Activated T-helper 2 cell treated with anti-CD3 and anti-CD28 coated beads, Interferon-gamma antibody, Interleukin-2, Interleukin-4, amounts not matched to agents 10 μg/mL and 5 μg/mL and 100 μg/mL, durations not matched to agents 14 hours and 24 hours and 36 hours (primary cell): ENCODE measurements around the gene ATOSB. TPM values are rescaled to one million over a fixed set of nuclear protein-coding genes. Genes with fewer than 3 reads are reported as not detected.

Experiments used
- DNase-seq: peaks from one replicate; pipeline ENCODE4 v3.0.0; 2021; ENCODE audit warnings: low spot score
- H3K27ac Mint-ChIP-seq: one replicate; pipeline ENCODE4 v1.8.0; 2021; ENCODE audit warnings: mixed read lengths
- H3K27me3 Mint-ChIP-seq: one replicate; pipeline ENCODE4 v1.8.0; 2021; ENCODE audit warnings: low read depth, mixed read lengths
- H3K36me3 Mint-ChIP-seq: one replicate; pipeline ENCODE4 v1.8.0; 2021; ENCODE audit warnings: low read depth, mixed read lengths
- H3K4me1 Mint-ChIP-seq: one replicate; pipeline ENCODE4 v1.8.0; 2021; ENCODE audit warnings: low read depth, mixed read lengths
- H3K4me3 Mint-ChIP-seq: one replicate; pipeline ENCODE4 v1.8.0; 2021; ENCODE audit warnings: low read depth, mild to moderate bottlenecking, moderate library complexity, mixed read lengths
- H3K9me3 Mint-ChIP-seq: one replicate; pipeline ENCODE4 v1.8.0; 2021; ENCODE audit warnings: mixed read lengths
- intact Hi-C: fragments of 100-400 bp; cut with micrococcal nuclease; formaldehyde crosslinking; loops from one replicate; pipeline ENCODE4 v1.15.1; 2023
- total RNA-seq: library from RNA; stranded (reverse); gene quantifications from 2 replicates; pipeline ENCODE4 v1.2.3, GENCODE V29; 2022

Gene ATOSB
- total RNA-seq, 1 donor from 2014 or later: 7.0 TPM

DNA sequence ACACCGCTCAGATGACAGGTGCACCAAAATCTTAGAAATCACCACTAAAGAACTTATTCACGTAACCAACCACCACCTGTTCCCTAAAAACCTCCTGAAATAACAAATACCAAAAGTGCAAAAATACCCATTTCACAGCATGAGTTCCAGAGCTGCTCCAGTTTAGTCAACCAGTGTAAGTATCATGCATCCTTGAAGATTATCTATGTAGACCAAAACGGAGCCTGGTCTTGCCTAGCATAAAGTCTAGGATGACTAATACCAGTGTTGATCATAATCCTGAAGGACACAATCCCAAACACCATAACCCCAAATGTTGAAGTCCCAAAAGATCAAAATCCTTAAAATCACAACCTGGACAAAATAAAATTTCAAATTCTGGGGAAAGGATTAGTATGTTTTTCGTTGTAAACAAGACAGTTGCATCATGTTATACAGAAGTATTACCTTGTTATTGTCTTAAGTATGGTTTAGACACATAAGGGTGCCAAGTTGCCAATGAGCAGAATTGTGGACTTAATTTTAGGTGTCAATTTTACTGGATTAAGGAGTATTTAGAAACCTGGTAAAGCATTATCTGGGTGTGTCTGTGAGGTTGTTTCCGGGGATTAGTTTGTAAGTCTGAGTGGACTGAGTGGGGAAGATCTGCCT is 61.4 kb downstream of the ATOSB start:
- Mint-ChIP-seq H3K27me3 (no peaks in the 10 kb centered on the region), H3K27ac (no peak overlapping the region), H3K9me3 (no peaks in the 10 kb centered on the region), H3K4me3 (no peak overlapping the region), H3K36me3 (peaks cover 72% of the 10 kb centered on the region), H3K4me1 (peaks cover 4% of the 10 kb centered on the region)
- intact Hi-C loops: no loop called here
- no peak for DNase-seq

Other genes with a start within 250 kb of the ATOSB start
- gene PHF24, start 157.6 kb downstream of the ATOSB start, total RNA-seq: 0.11 TPM in 1 of 2 replicates, not detected in the other
- gene DNAJB5, start 126.1 kb downstream of the ATOSB start, total RNA-seq: 7.5 and 11.3 TPM in 2 replicates
- 361 and 366 TPM in 2 replicates for gene VCP, start 43.2 kb downstream of the ATOSB start, total RNA-seq
- gene FANCG, start 35.9 kb downstream of the ATOSB start, total RNA-seq: 102 and 107 TPM in 2 replicates
- 33.0 and 37.8 TPM in 2 replicates for gene PIGO, start 19.3 kb downstream of the ATOSB start, total RNA-seq
- gene STOML2, start 12.7 kb downstream of the ATOSB start, total RNA-seq: 211 and 214 TPM in 2 replicates
- gene UNC13B, start 46.1 kb upstream of the ATOSB start, total RNA-seq: 0.83 and 0.84 TPM in 2 replicates